SK-N-MC (cell line): ENCODE results near the gene NKD1.

Source experiments
- DNase-seq: peaks from one replicate; pipeline ENCODE4 v3.0.0-alpha.2; 2011; ENCODE audit warnings: low read depth, low spot score
- H3K27ac ChIP-seq: fragments of 200-600 bp; sonication (generic); 2 replicates; pipeline ENCODE4 v1.5.1; 2016; ENCODE audit warnings: mixed run types
- H3K36me3 ChIP-seq: fragments of 200-600 bp; sonication (generic); 2 replicates; pipeline ENCODE4 v1.6.1; 2017; ENCODE audit warnings: antibody characterized with exemption, low read length, mixed read lengths; ENCODE audit not compliant: insufficient read depth
- H3K4me3 ChIP-seq: fragments of 200-600 bp; sonication (generic); 2 replicates; pipeline ENCODE4 v1.5.1; 2016
- H3K9ac ChIP-seq: fragments of 200-600 bp; sonication (generic); 2 replicates; pipeline ENCODE4 v1.8.0; 2017; ENCODE audit warnings: mixed run types, mixed read lengths; ENCODE audit not compliant: insufficient read length
- H3K9me3 ChIP-seq: fragments of 200-600 bp; sonication (generic); 2 replicates; pipeline ENCODE4 v1.6.1; 2017; ENCODE audit warnings: low read depth, mild to moderate bottlenecking, antibody characterized with exemption, low read length, moderate library complexity, mixed read lengths
- EZH2 ChIP-seq: fragments of 200-600 bp; sonication (generic); IDR thresholded peaks from one replicate; pipeline ENCODE4 v1.6.1; 2017; ENCODE audit warnings: antibody characterized with exemption
- FOXP2 ChIP-seq: optimal IDR thresholded peaks from 2 replicates; pipeline ENCODE3; 2011; ENCODE audit warnings: mild to moderate bottlenecking, moderate library complexity; ENCODE audit not compliant: insufficient read depth; ENCODE audit errors: extremely low read length, control extremely low read depth
- POLR2AphosphoS5 ChIP-seq: IDR thresholded peaks from 2 replicates; pipeline ENCODE4 v1.6.1; 2012; ENCODE audit warnings: mild to moderate bottlenecking, low read depth, low read length, borderline replicate concordance

The NKD1 gene

DNA sequence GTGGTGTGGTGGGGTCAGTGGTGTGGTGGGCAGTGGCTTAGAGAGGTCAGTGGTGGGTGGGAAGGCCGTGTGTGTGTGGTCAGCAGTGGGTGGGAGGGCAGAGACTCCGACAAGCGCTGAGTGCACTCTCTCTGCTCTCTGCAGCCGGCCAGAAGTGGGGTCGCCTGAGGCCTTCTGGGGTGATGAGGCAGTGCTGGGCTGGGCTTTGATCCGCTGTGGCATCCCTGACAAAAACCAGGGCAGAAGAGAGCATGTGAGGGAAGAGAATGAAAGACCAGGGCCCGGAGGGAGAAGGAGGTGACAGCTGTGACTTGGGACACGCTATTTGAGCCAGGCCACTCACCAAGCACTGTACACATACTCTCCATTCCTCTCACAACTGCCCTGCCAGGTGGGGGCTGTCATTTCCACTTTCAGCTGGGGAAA lies 50.8 kb downstream of the NKD1 start:
- Histone ChIP-seq H3K9ac (no peak overlapping the region), H3K27ac (no peak overlapping the region), H3K9me3 (no peaks in the 10 kb centered on the region), H3K4me3 (no peak overlapping the region), H3K36me3 (no peaks in the 10 kb centered on the region)
- TF ChIP-seq EZH2 (no peak), POLR2AphosphoS5 (no peak), FOXP2 (no peak)
- DNase-seq, result no peak

DNA sequence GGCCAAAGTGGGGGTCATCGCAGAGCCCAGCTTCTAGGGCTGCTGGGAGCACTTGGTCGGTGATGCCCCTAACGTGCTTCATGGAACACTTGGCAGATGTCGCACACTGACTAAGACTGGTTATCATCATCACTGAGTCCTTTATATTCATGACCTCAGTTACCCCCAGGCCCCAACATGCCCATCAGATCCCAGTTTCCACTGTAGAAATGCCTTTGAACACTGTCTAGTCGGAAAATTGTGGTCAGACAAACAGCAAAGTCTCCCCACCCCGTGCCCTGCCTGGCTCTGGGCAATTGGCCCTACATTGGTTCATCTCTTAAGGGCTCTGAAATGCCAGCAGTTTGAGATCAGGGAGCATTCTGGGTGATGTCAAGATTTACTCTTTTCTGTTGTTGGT lies 51.3 kb downstream of the NKD1 start:
- no peaks in the 10 kb centered on the region for H3K9me3 ChIP-seq
- no peak overlapping the region for H3K4me3 ChIP-seq
- no peak overlapping the region for H3K27ac ChIP-seq
- no peak for DNase-seq
- TF ChIP-seq POLR2AphosphoS5, result no peak
- TF ChIP-seq EZH2, result no peak
- TF ChIP-seq FOXP2, result no peak
- no peaks in the 10 kb centered on the region for H3K36me3 ChIP-seq
- no peak overlapping the region for H3K9ac ChIP-seq

DNA sequence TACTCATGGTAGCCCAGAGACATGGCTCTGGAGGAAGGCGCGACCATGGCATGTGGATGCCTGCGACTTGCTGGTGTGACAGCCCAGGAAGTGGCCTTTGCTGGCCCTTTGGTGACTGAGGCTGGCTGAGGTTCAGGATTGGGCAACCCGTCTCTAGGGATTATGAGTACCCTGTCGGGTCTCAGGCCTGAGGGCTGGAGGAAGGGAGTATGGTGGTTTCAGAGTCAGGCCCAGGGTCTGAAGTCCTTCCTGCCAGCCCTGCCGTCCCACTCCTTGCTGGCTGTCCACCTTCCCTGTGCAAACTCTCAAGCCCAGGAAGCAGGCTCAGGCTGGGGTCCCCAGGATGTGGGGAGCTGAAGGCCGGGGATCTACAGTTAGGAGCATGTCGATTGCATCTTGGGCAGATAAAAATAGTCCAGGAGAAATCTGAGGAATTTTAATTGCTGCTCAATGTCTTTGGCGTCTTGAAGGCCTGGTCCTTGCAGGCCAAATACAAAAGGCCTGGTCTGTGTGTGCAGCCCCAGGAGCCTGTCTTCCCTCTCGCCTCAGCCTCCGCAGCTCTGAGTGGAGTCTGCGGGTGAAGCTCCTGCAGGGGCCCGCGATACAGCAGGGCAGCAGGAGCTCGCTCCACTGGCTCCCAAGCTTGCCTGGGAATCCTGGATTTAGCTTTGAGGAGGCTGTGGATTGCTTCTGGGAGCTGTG lies 52.5 kb downstream of the NKD1 start:
- TF ChIP-seq FOXP2 (no peak), EZH2 (no peak), POLR2AphosphoS5 (no peak)
- no peaks in the 10 kb centered on the region for H3K36me3 ChIP-seq
- DNase-seq, result no peak
- no peak overlapping the region for H3K9ac ChIP-seq
- no peak overlapping the region for H3K4me3 ChIP-seq
- H3K9me3 ChIP-seq, result no peaks in the 10 kb centered on the region
- no peak overlapping the region for H3K27ac ChIP-seq

GRCh38 chr16:50601341-50601740 lies 53.1 kb downstream of the NKD1 start:
- Histone ChIP-seq H3K9ac (no peak overlapping the region), H3K9me3 (no peaks in the 10 kb centered on the region), H3K4me3 (no peak overlapping the region), H3K27ac (no peak overlapping the region), H3K36me3 (no peaks in the 10 kb centered on the region)
- TF ChIP-seq EZH2 (no peak), FOXP2 (no peak), POLR2AphosphoS5 (no peak)
- DNase-seq, result no peak

GRCh38 chr16:50602126-50602525 lies 53.9 kb downstream of the NKD1 start:
- Histone ChIP-seq H3K27ac (no peak overlapping the region), H3K4me3 (no peak overlapping the region), H3K36me3 (no peaks in the 10 kb centered on the region), H3K9me3 (no peaks in the 10 kb centered on the region), H3K9ac (no peak overlapping the region)
- no peak for DNase-seq
- TF ChIP-seq POLR2AphosphoS5, result no peak
- TF ChIP-seq FOXP2, result no peak
- TF ChIP-seq EZH2, result no peak

DNA sequence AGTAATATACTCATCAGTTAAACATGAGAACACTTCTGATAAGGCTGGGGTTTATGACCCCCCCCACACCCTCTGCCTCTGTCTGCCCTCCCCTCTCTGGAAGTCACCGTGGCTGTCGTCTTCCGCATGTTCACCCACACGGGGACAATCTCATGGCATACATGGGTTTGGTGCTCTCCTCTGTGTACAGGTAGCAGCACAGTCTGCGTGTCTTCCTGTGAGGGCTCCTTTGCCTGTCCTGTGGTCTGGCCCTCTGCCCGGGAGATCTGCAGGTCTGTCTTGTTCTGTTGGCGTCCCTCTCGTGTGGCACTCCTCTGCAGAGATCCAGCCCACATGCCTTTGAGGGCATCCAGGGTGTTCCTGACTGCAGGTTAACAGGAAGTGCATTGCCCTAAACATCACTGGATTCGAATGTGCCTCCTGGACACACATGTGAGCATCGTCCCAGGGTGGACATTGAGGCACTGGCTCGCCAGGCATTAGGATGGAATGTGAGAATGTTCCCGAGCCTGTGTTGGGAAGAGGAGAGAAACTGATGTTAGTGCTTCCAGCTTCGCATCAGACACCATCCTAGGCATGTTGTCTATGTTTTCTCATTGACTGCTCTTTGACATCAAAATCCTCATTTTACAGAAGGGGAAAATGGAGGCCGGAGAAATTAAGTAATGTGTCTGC lies 54.5 kb downstream of the NKD1 start:
- TF ChIP-seq POLR2AphosphoS5 (no peak), FOXP2 (no peak), EZH2 (no peak)
- Histone ChIP-seq H3K9me3 (no peaks in the 10 kb centered on the region), H3K4me3 (no peak overlapping the region), H3K9ac (no peak overlapping the region), H3K27ac (no peak overlapping the region), H3K36me3 (no peaks in the 10 kb centered on the region)
- DNase-seq, result no peak

DNA sequence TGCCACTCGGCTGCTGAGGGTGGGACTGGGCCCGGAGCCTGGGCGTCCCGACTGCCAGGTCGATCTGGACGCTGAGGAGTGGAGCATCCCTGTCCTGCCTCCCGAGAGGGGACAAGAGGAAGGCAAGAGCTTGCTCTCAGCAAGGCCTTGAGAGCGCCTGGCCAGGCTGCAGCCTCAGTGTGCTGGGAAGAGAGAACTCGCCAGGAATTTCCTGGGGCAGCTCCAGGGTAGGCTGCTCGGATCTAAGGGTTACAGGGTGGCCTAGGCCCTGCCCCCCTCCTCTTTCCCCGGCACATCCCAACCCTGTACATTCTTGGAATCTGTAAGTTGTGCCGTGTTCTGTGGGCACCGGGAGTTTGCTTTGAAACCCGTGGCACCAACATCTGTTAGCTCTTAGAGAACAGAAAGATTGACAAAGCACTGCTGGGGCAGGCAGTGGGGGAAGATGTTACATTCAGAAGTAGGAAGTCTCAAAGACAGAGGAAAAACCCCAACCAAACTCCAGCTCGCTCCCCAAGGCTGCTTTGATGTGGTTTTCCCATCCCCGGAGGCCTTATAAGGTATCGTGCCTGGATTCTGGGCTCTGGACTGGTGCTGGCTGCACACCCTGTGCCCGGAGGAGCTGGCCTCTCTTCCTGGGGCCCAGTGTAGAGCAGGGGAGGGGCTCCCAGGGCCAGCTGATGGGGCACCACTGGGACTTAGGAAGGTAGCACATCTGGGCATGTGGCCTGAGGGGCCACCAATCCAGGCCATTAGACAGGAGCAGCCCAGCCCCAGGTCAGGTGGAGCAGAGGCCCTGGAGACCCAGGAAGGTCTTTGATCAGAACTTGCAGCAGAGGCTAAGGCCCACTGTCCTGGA lies 55.2 kb downstream of the NKD1 start:
- DNase-seq, result no peak
- H3K27ac ChIP-seq, result no peak overlapping the region
- H3K9ac ChIP-seq, result no peak overlapping the region
- no peak for TF ChIP-seq EZH2
- no peak for TF ChIP-seq FOXP2
- no peaks in the 10 kb centered on the region for H3K9me3 ChIP-seq
- H3K36me3 ChIP-seq, result no peaks in the 10 kb centered on the region
- H3K4me3 ChIP-seq, result no peak overlapping the region

DNA sequence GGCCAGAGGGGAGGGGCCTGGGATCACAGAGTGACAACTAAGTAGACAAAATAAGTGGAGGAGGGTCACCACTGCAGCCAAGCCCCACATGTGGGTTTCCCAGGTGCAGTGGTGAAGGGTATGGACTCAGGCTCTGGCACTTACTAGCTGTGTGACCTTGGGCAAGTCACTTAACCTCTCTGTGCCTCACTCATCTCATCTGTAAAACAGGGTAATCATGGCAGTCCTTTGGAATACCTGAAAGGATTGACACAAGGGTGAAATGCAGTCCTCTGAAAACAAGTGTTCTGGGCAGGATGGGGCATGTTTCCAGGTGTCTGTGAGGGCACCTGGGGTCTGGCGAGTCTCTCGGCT lies 55.8 kb downstream of the NKD1 start:
- Histone ChIP-seq H3K4me3 (no peak overlapping the region), H3K9me3 (no peaks in the 10 kb centered on the region), H3K9ac (no peak overlapping the region), H3K36me3 (no peaks in the 10 kb centered on the region), H3K27ac (no peak overlapping the region)
- TF ChIP-seq EZH2 (no peak), POLR2AphosphoS5 (no peak), FOXP2 (no peak)
- no peak for DNase-seq
